Measurements from ENCODE around the gene SYNE1. TPM values are rescaled to one million over a fixed set of nuclear protein-coding genes. Genes with fewer than 3 reads are reported as not detected.
A peak's percentile ranks its signal among the peaks of the same experiment; 100 is the strongest.

The SYNE1 gene
- total RNA-seq, 1 donor from 2014 or later: 81.3 TPM

DNA sequence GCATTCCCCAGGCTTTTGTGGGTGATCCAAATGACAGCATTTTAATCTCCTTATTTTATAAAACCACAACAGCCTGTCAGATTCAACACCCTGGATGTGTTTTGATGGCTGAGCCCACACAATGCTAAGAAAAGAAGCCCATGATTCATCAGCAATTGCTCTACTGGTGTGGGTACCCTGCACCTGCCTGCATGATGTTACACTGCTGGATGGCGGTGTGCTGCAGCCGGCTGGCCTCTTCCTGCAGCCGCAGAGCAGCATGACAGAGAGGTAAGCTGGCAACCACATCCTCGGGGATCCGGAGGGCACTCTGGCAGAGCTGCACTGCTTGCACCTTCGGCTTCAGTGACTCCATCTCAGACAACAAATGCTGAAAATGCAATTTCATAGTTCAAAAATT lies 327.5 kb downstream of the SYNE1 start:
- DNase-seq: no peak

DNA sequence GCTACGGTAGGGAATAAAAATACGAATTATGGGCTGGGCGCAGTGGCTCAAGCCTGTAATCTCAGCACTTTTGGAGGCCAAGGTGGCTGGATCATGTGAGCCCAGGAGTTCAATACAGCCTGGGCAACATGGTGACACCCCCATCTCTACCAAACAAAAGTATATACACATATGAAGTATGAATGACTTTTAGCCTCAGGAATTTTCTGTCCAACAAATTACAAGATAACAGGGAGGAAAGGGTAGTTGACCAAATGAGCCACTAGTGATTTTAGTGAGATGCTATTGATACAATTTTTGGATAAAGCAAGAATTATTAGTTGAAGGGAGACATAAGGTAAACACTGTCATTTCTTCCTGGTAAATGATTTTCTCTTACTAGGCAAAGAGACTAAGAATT lies 328.2 kb downstream of the SYNE1 start:
- DNase-seq: no peak

DNA sequence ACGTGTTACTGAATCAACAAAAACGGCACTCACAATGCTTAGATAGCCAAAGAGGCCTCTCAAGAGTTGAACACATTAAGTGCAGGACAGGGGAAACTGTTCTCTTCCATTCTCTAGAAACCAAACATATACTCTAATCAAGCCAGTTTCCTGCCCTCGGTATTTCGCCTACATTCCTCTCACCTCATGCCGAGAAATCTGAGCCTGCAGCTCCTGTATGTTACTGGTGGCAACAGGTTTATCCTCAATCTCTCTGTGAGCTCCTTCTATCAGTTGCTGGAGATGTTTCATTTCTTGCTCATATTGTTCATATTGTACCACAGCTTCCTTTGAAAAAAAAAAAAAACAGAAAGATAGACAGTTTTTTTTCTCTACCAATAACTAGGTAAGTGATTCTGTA lies 328.9 kb downstream of the SYNE1 start:
- no peak for DNase-seq

DNA sequence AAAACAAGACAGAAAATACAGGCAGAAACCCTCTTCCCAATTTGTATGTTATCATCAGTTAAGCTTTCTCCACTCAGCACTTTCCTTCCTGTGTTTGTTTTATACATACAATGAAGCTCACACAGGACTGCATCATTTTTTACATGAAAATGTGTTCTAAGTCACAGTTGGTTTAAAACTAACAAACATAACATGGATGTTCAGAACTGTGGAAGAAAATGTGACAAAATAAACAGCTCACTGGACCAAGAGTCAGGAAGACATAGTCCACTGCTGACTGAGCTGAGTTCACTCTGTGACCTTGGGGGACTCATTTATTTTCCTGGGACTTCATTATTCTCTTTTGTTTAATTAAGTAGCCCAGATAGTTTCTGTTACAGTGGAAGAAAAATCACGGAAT lies 331.5 kb downstream of the SYNE1 start:
- peak; percentile 74 for DNase-seq

DNA sequence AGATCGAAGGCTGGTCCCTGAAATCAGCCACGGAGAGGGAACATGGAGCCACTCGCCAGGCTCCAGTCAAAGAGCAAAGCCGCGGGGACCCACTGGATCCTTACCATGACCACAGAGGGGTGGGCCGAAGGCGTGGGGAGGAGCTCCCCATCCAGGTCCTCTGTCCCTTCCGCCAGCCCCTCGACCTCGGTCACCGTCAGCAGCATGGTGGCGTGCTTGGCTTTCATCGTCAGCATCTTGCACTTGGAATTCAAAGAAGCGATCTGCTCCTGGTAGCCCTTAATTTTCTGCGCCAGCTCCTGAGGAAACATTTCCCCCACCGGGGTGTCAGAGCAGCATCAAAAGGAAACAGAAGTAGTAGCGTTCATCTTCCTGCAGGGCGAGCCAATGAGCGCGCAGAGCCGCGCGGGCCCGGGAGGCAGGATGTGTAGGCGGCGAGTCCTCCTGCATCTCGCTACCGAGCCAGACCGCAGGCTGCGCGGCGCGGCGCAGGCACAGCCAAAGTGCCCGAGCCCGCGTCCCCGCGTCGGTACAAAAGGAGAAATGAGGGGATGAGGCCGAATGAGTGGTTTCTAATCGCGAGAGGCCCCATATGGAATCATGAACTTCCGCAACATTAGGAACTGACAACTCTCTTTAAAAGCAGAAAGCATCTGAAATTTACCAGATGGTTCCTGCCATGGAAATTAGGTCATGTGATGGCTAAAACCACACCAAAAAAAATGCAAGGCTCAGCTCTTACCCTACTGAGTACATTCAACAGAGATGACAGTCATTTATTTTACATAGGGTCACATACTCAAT lies 335.2 kb downstream of the SYNE1 start:
- DNase-seq: peak; percentile 93

DNA sequence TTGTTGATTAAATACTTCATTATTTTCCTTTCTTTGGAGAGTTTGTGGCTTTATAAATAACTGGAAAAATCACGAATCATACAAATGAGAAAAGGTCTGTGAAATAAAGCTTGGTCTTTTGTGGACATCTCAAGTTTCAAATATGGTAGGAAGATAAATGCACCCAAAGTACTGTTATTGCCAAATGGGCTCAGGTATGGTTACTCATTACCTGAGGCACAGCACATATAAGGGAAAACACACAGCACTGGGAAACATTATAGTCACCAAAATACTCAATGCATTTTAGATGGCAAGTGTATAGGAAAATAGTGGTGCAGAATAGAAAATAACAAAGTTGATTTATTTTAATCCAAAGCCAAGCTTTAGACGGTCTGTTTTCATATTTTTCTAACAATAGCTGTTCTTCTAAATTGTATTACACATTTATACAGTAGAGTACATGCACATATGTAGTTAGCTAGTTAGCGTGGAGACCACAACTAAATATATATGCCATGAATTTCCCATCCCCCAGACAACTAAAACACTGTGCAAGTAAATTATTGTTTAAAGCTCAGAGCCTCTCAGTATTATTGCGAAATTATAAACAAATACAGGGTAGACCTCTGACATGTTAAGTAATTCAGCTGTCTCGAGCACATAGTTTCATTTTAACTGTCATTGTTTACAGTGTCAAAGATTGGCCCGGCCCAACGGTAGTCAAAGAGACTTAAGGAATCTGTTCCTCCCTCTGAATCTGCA lies 336.0 kb downstream of the SYNE1 start:
- no peak for DNase-seq

DNA sequence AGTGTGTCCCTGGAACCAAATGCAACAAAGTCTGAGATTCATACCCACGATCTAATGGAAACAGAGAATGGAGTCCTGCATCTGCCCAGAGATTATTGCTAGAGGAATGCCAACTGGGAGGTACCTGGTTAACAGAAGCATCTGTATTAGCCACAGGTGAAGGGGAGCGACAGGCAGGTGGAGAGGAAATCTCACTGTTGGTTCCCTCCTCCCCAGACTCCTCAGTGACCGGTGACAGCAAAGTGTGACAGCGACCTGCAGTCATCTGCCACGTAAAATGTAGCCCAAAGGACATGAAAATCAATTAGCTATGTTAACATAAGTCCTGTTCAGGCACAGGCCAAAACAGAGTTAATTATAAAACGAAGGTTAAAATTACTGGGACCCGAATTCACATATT lies 336.6 kb downstream of the SYNE1 start:
- DNase-seq: no peak

DNA sequence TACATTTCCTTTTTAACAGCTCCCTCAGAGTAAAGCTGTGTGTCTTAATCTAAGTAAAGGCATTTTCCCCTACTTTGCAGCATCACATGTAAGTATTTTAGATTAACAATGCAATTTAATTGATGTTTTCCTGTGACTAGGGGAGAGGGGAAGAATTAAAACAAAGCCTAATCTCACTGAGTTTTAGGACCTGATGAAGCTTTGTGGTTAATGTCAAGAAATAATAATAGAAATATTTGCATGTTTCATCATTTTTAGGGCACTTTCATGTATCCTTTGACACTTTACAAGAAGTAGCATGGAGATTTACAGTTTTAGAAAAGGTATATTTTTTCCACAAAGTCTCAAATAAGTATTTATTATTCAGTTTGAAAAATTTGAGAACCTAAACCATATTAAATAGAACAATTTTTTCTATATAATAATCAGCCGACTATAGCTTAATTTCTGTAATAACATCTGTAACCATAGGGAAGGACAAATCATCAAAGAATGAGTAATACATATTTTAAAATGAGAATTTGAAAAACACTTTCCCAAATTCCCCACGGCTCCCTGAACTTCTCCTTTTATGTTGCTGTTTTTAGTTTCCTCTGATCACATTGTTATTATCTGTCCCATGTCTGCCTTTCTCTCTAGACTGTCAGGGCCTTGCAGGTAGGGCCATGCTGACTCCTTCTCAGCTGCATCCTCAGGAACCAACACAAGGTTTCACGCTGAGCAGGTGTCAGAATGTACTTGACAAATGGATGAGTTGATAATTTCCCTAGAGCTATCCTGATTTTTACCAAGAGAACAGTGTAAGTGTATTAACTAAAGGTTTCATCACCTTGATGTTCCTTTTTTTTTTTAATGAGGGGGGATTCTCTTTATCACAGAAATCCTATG lies 338.1 kb downstream of the SYNE1 start:
- DNase-seq: no peak

DNA sequence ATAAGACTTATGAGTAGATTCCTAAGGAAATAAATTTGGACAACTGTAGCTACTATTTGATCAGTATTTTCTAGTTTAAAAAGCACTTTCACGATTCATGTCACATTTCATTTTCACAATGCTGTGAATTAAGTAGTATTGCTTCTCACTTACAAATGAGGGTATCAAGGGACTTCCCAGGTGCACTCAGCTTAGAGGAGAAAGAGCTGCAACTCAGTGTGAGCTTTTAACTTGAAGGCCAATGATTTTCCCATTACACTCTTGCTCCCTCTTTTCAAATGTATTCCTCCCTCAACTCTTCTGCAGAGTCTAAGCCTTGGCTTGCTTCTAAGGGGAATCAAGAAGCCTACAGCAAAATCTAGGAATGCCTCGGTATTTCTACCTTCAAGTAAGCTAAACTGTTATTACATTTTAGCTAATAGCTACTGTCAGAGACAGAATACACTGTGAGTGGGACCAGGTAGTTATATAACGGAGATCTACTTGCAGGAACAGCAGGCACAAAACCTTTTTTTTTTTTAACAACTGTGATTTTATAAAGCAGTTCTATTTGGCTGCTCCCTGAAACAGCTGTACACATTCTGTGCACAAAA lies 339.0 kb downstream of the SYNE1 start:
- no peak for DNase-seq

DNA sequence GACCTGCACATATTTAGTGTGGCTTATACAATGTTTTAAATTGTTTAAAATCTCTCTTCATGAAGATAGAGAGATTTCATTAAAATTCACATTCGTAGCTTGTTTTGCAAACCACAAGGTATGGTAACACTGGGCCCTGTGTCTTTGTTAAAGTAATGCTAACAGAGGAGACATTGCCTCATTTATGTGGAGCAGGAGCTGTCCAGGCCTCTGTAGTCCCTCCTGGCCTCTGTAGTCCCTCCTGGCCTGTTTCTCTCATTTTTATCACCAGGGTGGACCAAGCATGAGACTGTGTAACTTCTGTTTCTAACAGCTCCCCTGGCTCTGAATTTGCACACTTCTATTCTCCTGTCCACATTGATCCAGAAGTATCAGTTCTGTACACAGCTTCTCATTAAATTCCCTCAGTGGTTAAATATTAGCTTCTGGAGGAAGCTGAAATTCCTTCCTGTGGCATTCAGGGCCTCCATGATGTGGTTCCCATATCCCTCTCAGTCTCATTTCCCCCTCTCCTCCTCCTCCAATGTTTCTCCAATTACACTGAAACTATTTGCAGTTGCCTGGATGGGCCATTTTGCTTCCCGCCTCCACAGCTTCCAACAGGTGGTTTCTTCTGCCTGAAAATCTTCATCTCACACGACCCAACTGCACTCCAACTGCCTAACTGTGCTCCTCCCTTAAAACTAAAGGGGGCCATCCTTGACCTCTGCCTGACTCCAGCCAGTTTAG lies 340.4 kb downstream of the SYNE1 start:
- DNase-seq: no peak

DNA sequence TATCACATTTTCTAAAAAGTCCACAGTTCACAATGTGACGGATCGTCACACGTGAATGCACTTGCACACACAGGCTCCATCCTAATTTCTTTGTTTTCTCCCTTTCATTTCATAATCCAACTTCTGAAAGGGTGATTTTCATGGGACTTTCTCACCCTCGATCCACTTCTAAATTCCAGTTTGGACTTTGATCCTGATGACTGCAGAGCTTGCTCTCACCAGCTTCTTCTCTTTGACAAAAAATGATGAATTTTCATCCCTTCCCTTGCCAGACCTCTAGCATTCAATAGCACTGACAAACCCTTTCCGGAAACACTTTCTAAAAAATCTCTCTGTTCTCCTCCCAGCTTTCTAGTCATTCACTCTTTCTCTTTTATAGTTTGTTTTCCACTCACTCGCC lies 341.2 kb downstream of the SYNE1 start:
- DNase-seq: no peak

DNA sequence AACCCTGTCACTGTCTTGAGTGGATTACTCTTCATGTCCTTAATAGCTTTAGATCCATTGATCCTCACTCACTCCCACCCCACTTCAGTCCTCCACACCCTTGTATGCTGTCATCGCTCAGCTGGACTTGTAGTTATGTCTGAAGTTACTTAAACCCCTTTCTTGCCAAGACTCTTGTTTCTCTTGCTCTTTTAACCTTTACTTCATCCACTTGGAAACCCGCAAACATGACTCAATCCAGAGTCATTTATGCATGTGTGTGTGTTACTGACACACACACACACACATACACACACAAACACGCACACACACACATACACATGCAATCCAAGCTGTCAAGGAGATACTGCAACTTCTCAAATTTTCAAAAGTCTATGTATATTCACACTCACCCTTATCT lies 341.8 kb downstream of the SYNE1 start:
- no peak for DNase-seq

DNA sequence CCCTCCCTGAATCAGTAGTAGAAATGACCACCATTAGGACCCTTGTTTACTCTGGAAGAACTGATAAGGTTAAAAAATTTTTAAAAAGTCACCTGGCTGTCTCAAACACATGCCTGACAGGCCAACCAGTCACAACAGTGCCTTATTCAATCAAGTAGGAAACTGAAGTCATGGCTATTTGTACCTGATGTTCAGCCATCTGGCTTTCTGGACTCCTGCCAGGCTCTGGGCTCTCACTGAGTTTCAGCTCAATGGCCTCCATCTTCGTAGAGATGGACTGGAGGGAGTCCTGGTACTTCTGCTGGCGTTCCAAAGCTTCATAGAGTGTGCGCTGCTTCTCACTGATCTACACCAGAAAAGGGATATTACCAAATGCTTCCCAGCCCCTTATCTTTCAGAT lies 343.8 kb downstream of the SYNE1 start:
- peak; percentile 22 for DNase-seq

DNA sequence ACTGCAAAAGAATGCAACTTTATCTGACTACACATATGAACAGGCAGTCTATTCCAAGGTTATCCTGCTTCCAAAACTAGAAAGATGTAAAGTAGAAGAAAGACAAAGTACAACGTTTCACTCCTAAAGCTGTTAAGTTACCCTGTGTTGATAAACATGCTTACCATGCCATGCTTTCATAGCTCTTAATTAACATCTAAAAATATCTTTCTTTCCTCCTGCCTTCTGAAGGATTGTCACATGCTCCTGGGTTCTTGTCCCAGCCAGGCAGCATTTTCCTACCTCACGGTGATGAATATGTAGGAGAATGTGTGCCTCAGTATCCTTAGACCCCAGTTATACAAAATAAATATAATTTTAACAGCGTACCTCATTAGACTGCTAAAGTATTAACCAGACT lies 344.6 kb downstream of the SYNE1 start:
- no peak for DNase-seq

DNA sequence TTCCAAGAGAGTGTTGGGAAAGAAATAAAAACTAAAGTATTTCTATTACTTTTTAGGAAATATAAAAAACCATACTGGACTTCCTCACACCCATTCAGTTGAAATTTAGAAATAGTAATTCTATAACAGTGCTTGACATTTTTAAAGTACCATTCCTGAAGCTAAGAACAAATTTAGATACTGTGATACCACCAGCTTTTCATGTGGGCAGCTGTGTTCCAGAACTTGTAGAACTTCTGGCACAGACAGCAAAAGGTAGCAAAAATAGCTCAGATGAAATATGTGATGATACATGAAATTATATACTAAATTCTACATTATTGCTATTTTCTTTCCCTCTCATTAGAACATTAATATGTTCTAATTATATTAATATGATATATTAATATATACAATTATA lies 346.5 kb downstream of the SYNE1 start:
- DNase-seq: no peak

DNA sequence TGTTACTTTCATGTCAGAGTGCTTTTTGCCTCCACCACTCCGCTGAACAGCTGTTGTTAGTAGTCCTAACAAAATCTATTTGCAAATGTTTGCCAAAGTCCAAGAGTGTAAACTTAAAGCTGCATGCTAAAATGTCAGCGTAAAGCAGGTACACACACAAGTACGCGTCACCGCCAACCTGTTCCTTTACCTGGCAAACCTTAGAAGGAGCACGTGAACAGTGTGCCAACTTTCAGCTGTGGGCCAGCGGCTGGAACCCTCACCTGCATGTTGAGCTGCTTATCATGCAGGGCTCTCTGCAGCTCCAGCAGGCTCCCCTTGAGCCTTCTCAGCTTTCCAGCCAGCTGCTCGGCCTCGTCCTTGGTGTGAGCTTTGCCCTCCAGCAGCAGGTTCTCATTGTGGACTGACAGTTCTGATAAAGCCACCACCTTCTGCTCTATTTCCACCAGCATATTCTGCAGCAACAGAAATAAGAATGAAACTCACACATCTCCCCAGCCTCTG lies 359.3 kb downstream of the SYNE1 start:
- no peak for DNase-seq

DNA sequence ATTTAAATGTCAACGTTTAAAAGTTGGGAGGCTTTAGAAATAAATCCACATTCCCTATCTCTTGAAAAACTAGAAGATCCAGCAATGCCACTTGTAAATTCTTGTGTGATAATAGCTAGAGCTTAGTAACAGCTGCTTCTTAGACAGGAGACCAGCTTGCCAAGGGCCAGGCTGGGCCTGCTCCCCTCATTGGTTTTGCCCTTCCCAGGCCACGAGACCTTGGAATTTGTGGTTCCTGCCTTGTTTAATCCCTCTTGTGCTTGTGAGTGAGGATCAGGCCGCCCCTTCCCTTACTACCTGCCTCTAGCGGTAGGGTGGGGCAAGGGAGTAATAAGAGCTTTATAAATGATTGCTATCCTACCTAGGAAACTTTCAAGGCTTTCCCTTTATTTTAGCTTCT lies 363.5 kb downstream of the SYNE1 start:
- no peak for DNase-seq

DNA sequence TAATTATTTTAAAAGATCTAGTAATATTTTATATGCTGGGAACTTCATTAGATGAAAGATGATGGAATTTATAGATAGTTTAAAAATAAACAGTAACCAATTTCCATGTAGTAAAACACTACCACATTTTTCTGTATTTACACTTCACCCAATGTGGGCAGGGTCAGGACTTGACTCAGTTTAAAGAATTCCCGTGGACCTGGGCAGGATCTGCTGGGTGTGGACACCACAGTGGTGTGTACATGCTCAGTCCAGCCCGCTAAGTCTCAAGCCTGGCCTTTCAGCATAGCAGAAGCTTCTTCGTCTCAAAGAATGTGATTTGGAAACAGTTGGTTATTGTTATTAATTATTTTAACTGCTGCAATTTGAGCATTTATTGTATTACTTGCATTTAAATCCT lies 364.2 kb downstream of the SYNE1 start:
- no peak for DNase-seq

DNA sequence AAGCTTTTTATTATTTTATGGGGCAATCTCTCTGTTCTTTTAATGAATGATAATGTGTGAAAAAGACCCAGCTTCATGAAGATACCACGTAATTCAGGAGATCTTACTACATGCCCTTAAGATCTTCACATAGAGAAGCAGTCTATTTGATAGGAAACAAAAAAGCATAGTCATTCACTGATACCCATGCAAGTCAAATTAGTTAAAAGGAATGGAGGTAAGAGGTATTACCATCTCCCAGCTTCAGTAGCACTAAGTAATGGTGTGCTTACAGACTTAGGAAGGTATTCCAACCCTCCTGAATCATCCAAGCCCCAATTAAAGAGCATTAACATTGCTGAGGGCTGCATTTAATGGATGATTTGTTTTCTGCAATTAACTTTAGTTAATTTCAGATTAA lies 364.7 kb downstream of the SYNE1 start:
- DNase-seq: no peak

DNA sequence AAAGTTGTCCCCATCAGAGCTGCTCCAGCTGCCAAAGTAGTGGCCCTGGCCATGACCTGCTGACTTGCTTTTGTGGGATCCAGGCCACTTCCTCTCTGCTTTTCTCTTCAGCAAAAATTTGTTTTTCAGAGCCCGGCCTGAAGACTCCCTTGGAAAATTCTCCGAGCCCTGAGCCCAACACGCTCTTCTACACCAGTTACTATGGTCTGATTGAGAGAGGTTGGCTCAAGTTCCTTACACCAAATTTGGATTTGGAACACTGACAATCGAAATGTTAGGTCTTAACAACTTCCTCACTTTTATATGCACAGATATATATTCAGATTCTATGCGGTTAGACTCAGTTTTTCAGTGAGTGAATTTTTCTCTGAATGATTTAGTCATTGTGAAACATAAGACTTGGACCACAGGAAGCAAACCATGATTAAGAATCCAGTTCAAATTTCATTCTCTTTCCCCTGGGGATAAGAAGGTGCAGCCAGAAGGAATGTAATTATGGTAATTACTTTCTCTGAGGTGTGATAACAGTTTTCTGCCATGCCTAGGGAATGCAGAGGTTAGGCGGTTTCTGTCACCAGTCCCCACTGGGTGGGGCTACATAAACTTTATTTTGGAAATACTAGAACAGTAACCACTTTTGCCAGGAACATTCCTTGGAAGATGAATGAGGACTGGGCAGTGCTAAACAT lies 365.2 kb downstream of the SYNE1 start:
- no peak for DNase-seq

DNA sequence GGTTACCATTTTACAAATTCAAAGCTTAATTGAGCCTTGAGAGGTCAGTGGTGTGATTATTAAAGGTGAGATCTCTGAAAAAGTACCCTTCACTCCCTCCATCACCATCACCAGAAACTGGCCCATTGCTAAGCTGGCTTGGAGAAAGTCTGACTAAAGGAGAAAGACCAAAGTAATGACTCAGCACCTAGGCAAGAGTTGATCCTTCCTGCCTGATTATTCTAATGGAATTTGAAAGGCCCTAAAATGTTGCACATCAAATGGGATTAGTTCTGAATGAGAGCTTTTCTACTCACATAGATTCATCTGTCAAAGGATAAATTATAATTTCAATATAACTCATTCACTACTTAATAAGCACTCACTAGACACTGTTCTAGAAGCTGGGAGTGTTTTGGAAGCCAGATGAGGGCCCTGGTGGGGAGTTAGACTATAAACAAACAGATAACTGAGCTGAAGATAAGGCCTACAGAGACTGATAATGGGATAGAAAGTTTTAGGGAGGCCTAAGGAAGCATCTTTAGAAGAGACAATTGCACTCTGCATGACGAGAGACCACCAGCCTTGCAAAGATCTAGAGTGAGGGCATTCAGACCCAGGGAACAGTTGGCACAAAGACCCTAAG lies 366.7 kb downstream of the SYNE1 start:
- peak; percentile 10 for DNase-seq
